Choroid plexus epithelial cell (primary cell): ENCODE results near the gene CD207.
A peak's percentile ranks its signal among the peaks of the same experiment; 100 is the strongest.
"Not testable (repeated sequence)": the region's sequence is repeated elsewhere in the genome, so short reads cannot be mapped to it uniquely, and the experiment has no call there.

Experiments
- DNase-seq: peaks from one replicate; pipeline ENCODE4 v3.0.0-alpha.2; 2010; ENCODE audit warnings: low read depth
- H3K4me3 ChIP-seq: 2 replicates; pipeline ENCODE4 v1.5.1; 2011; ENCODE audit warnings: low read depth, mild to moderate bottlenecking, control low read depth, low read length, moderate library complexity
- CTCF ChIP-seq: conservative IDR thresholded peaks from 2 replicates; pipeline ENCODE4 v1.5.1; 2011; ENCODE audit warnings: low read depth, mild to moderate bottlenecking, control low read depth, inconsistent platforms, low read length, moderate library complexity

The CD207 gene

GRCh38 chr2:70835643-70836042, at the start of gene CD207:
CD207 (minus strand) TSS chr2:70835816; CDS start chr2:70835776, 40 bp downstream.
- DNase-seq = no peak
- no peak for TF ChIP-seq CTCF
- H3K4me3 ChIP-seq = no peak within 1 kb of the TSS

DNA sequence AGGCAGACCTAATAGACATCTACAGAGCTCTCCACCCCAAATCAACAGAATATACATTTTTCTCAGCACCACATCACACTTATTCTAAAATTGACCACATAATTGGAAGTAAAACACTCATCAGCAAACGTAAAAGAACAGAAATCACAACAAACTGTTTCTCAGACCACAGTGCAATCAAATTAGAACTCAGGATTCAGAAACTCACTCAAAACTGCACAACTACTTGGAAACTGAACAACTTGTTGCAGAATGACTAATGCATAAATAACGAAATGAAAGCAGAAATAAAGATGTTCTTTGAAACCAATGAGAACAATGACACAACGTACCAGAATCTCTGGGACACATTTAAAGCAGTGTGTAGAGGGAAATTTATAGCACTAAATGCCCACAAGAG, 42.9 kb upstream of the CD207 start:
- not testable (repeated sequence) for H3K4me3 ChIP-seq, DNase-seq

- not testable (repeated sequence) for H3K4me3 ChIP-seq, DNase-seq
Observed at GRCh38 chr2:70876138-70876537, 40.5 kb upstream of the CD207 start.

GRCh38 chr2:70873541-70873940, 37.9 kb upstream of the CD207 start:
- no peak for TF ChIP-seq CTCF
- H3K4me3 ChIP-seq = no peak overlapping the region
- no peak for DNase-seq

GRCh38 chr2:70871398-70872211, 36.0 kb upstream of the CD207 start:
- H3K4me3 ChIP-seq = no peak overlapping the region
- peak; percentile 91 for TF ChIP-seq CTCF
- peak; percentile 82 for DNase-seq

DNA sequence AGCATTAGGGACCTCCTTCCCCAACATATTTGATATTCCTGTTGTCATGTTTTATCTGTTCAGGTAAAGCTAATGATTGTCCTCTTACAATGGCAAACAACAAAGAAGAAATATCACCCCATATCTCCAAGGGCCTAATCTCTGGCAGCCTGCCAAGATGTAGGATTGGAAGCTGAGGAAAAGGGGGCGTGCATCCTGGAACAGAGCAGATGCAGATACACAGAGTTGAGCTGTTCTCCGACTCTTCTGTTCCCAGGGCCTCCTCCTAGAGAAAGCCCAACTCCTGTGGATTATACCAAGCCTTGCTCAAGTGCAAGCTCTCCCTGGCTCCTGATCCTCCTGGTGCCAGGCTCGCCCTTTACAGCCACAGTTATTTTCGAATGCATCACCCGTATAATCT, 35.2 kb upstream of the CD207 start:
- DNase-seq = no peak
- TF ChIP-seq CTCF = no peak
- H3K4me3 ChIP-seq = no peak overlapping the region

DNA sequence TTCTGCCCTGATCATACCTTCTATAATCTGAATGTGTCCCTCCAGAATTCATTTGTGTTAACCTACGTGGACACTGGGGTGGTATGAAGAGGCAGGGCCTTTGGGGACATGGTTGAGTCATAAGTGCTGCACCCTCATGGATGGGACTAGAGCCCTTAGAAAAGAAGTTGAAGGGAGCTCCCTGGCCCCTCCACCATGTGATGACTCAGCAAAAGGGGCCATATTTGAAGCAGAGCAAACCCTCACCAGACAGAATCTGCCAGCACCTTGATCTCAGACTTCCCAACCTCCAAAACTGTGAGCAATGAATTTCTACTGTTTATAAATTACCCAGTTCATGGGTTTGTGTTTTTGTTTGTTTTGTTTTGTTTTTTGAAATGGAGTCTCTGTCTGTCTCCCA, 33.4 kb upstream of the CD207 start:
- no peak for TF ChIP-seq CTCF
- no peak for DNase-seq
- H3K4me3 ChIP-seq = no peak overlapping the region

- no peak overlapping the region for H3K4me3 ChIP-seq
- peak; percentile 82 for DNase-seq
- peak; percentile 98 for TF ChIP-seq CTCF
Observed at GRCh38 chr2:70861777-70862625, 26.4 kb upstream of the CD207 start.
